Superior temporal gyrus (tissue), 1 donor: ENCODE data around the gene CROCC2.

Experiments
- DNase-seq: peaks from one replicate; pipeline ENCODE4 v3.0.0-alpha.2; 2016; ENCODE audit errors: extremely low spot score

Gene CROCC2

GRCh38 chr2:241014224-241014623 lies 108.1 kb downstream of the CROCC2 start:
- DNase-seq = no peak

- DNase-seq = no peak
These were observed 108.6 kb downstream of the CROCC2 start for GRCh38 chr2:241014764-241015163.

- DNase-seq = no peak
These were observed 109.3 kb downstream of the CROCC2 start for GRCh38 chr2:241015439-241015838.

- DNase-seq = no peak
These were observed 111.2 kb downstream of the CROCC2 start for GRCh38 chr2:241017228-241017940.

GRCh38 chr2:241018051-241018891 lies 112.1 kb downstream of the CROCC2 start:
- no peak for DNase-seq

- DNase-seq = no peak
These were observed 113.5 kb downstream of the CROCC2 start for GRCh38 chr2:241019441-241020139.

GRCh38 chr2:241020201-241020600 lies 114.1 kb downstream of the CROCC2 start:
- no peak for DNase-seq

- no peak for DNase-seq
These were observed 114.6 kb downstream of the CROCC2 start for GRCh38 chr2:241020629-241021190.

GRCh38 chr2:241025639-241026038 lies 119.5 kb downstream of the CROCC2 start:
- no peak for DNase-seq

- no peak for DNase-seq
These were observed 123.6 kb downstream of the CROCC2 start for GRCh38 chr2:241029599-241030332.

GRCh38 chr2:241030333-241030680 lies 124.2 kb downstream of the CROCC2 start:
- no peak for DNase-seq

- no peak for DNase-seq
These were observed 124.7 kb downstream of the CROCC2 start for GRCh38 chr2:241030883-241031282.

- DNase-seq = no peak
These were observed 125.5 kb downstream of the CROCC2 start for GRCh38 chr2:241031436-241032165.

GRCh38 chr2:241033336-241033987 lies 127.3 kb downstream of the CROCC2 start:
- DNase-seq = no peak

- no peak for DNase-seq
These were observed 127.9 kb downstream of the CROCC2 start for GRCh38 chr2:241033994-241034393.

GRCh38 chr2:241034490-241035141 lies 128.5 kb downstream of the CROCC2 start:
- DNase-seq = no peak

- no peak for DNase-seq
These were observed 129.1 kb downstream of the CROCC2 start for GRCh38 chr2:241035142-241035817.

GRCh38 chr2:241035818-241036396 lies 129.8 kb downstream of the CROCC2 start:
- no peak for DNase-seq
